GM23248 (cell line): ENCODE data around the gene CD68. TPM values are rescaled to one million over a fixed set of nuclear protein-coding genes. Genes with fewer than 3 reads are reported as not detected.

Experiments used
- DNase-seq: peaks from one replicate; pipeline ENCODE4 v3.0.0-alpha.2; 2015
- H2AFZ ChIP-seq: fragments of 200-600 bp; sonication (generic); 2 replicates; pipeline ENCODE4 v1.6.1; 2016; ENCODE audit warnings: antibody characterized with exemption
- H3F3A ChIP-seq: fragments of 200-600 bp; sonication (generic); 2 replicates; pipeline ENCODE4 v1.6.1; 2016; ENCODE audit warnings: mild to moderate bottlenecking, antibody characterized with exemption, mixed run types; ENCODE audit not compliant: insufficient read depth
- H3K27ac ChIP-seq: fragments of 200-600 bp; sonication (generic); 2 replicates; pipeline ENCODE4 v1.5.1; 2016; ENCODE audit warnings: mild to moderate bottlenecking
- H3K27me3 ChIP-seq: fragments of 200-600 bp; sonication (generic); replicated peaks from 2 replicates; pipeline ENCODE4 v1.6.1; 2016; ENCODE audit warnings: mild to moderate bottlenecking; ENCODE audit not compliant: insufficient read depth
- H3K36me3 ChIP-seq: fragments of 200-600 bp; sonication (generic); 2 replicates; pipeline ENCODE4 v1.6.1; 2016; ENCODE audit warnings: low read depth, mild to moderate bottlenecking
- H3K4me1 ChIP-seq: fragments of 200-600 bp; sonication (generic); 2 replicates; pipeline ENCODE4 v1.6.1; 2016; ENCODE audit warnings: mild to moderate bottlenecking; ENCODE audit not compliant: insufficient read depth
- H3K4me2 ChIP-seq: fragments of 200-600 bp; sonication (generic); one replicate; pipeline ENCODE4 v1.6.1; 2016; ENCODE audit warnings: mild to moderate bottlenecking; ENCODE audit not compliant: unreplicated experiment
- H3K4me3 ChIP-seq: fragments of 200-600 bp; sonication (generic); 2 replicates; pipeline ENCODE4 v1.5.1; 2016; ENCODE audit warnings: mild to moderate bottlenecking
- H3K79me2 ChIP-seq: fragments of 200-600 bp; sonication (generic); 2 replicates; pipeline ENCODE4 v1.6.1; 2016; ENCODE audit warnings: mild to moderate bottlenecking; ENCODE audit not compliant: insufficient read depth
- H3K9ac ChIP-seq: fragments of 200-600 bp; sonication (generic); 2 replicates; pipeline ENCODE4 v1.6.1; 2016; ENCODE audit warnings: mild to moderate bottlenecking
- H3K9me2 ChIP-seq: fragments of 200-600 bp; sonication (generic); 2 replicates; pipeline ENCODE4 v1.6.1; 2016; ENCODE audit warnings: mixed run types, mild to moderate bottlenecking, moderate library complexity; ENCODE audit not compliant: insufficient read depth
- H3K9me3 ChIP-seq: fragments of 200-600 bp; sonication (generic); one replicate; pipeline ENCODE4 v1.6.1; 2017; ENCODE audit warnings: low read depth
- H4K20me1 ChIP-seq: fragments of 200-600 bp; sonication (generic); 2 replicates; pipeline ENCODE4 v1.6.0; 2016; ENCODE audit not compliant: insufficient read depth
- EZH2 ChIP-seq: fragments of 200-600 bp; sonication (generic); IDR thresholded peaks from 2 replicates; pipeline ENCODE4 v1.6.1; 2018; ENCODE audit warnings: antibody characterized with exemption, mild to moderate bottlenecking; ENCODE audit not compliant: insufficient read depth, poor library complexity, severe bottlenecking
- EZH2phosphoT487 ChIP-seq: fragments of 200-600 bp; sonication (generic); IDR thresholded peaks from 2 replicates; pipeline ENCODE4 v1.6.1; 2018; ENCODE audit warnings: antibody characterized with exemption, moderate library complexity, mild to moderate bottlenecking, low read depth; ENCODE audit not compliant: insufficient read depth
- WGBS, 2 experiments: methylation state at CpG; one replicate each; pipeline ENCODE4 v1.1.6; 2015 to 2017; ENCODE audit warnings: low lambda C conversion rate in 2 of 2, low coverage in 1 of 2; ENCODE audit errors: missing lambda C conversion rate in 2 of 2; 5-methylcytosine and 5-hydroxymethylcytosine counted together
- in situ Hi-C: fragments of 300-500 bp; cut with MboI; formaldehyde crosslinking; loops from 2 replicates; pipeline ENCODE4 v1.15.0; 2020
- polyA plus RNA-seq: library from polyadenylated mRNA; unstranded; fragments of >200 nt; fragmentation: Nextera tagmentation; extraction: Ambion mirVana; gene quantifications from 2 replicates; pipeline ENCODE4 v1.2.1, GENCODE V29; 2016
- total RNA-seq: library from RNA; depleted of rRNA; stranded (reverse); fragments of >200 nt; shearing (Covaris generic); gene quantifications from 2 replicates; pipeline ENCODE4 v1.2.3, GENCODE V29; 2014

Gene CD68
- total and polyA plus RNA-seq, 2 experiments from 2014 or later = 55.0 to 84.5 TPM

GRCh38 chr17:7550344-7550743, 29.1 kb upstream of the CD68 start:
- no peaks in the 10 kb centered on the region for H3K4me1 ChIP-seq
- H3K9ac ChIP-seq = no peak overlapping the region
- H3K4me2 ChIP-seq = no peak overlapping the region
- no peaks in the 10 kb centered on the region for H4K20me1 ChIP-seq
- no peaks in the 10 kb centered on the region for H3K79me2 ChIP-seq
- in situ Hi-C loops = no loop called here
- no peaks in the 10 kb centered on the region for H3K36me3 ChIP-seq
- TF ChIP-seq EZH2 (no peak), EZH2phosphoT487 (no peak)
- H3K4me3 ChIP-seq = no peak overlapping the region
- H2AFZ ChIP-seq = no peak overlapping the region
- 66 to 80% methylated on average over 6 of the region's 6 CpGs for WGBS, 2 experiments
- no peak for DNase-seq
- no peak overlapping the region for H3K27ac ChIP-seq
- no peaks in the 10 kb centered on the region for H3K9me2 ChIP-seq
- H3K27me3 ChIP-seq = no peaks in the 10 kb centered on the region
- H3F3A ChIP-seq = 0 out of 2 replicates have a peak, but pooled peaks cover 5% of the 10 kb centered on the region
- no peaks in the 10 kb centered on the region for H3K9me3 ChIP-seq

- Histone ChIP-seq H3K9me3 (no peaks in the 10 kb centered on the region), H2AFZ (no peak overlapping the region), H3K9ac (no peak overlapping the region), H3K36me3 (no peaks in the 10 kb centered on the region), H3K4me2 (no peak overlapping the region), H3K27ac (no peak overlapping the region), H3F3A (0 out of 2 replicates have a peak, but pooled peaks cover 5% of the 10 kb centered on the region), H3K79me2 (no peaks in the 10 kb centered on the region), H3K27me3 (no peaks in the 10 kb centered on the region), H3K4me1 (no peaks in the 10 kb centered on the region), H3K4me3 (no peak overlapping the region), H3K9me2 (no peaks in the 10 kb centered on the region), H4K20me1 (no peaks in the 10 kb centered on the region)
- in situ Hi-C loops = no loop called here
- no peak for DNase-seq
- WGBS, 2 experiments = 89 to 91% methylated on average over 4 of the region's 4 CpGs
- no peak for TF ChIP-seq EZH2
- TF ChIP-seq EZH2phosphoT487 = no peak
Measured at GRCh38 chr17:7551396-7551795, 28.0 kb upstream of the CD68 start.

GRCh38 chr17:7552621-7553051, 26.8 kb upstream of the CD68 start:
- no peak overlapping the region for H3K9ac ChIP-seq
- no peaks in the 10 kb centered on the region for H4K20me1 ChIP-seq
- H3K4me3 ChIP-seq = no peak overlapping the region
- in situ Hi-C loops = no loop called here
- H3K9me3 ChIP-seq = no peaks in the 10 kb centered on the region
- H3K4me1 ChIP-seq = no peaks in the 10 kb centered on the region
- no peak overlapping the region for H3K4me2 ChIP-seq
- no peak for DNase-seq
- H3K9me2 ChIP-seq = no peaks in the 10 kb centered on the region
- no peak overlapping the region for H3K27ac ChIP-seq
- no peak overlapping the region for H2AFZ ChIP-seq
- H3F3A ChIP-seq = 0 out of 2 replicates have a peak, but pooled peaks cover 5% of the 10 kb centered on the region
- no peaks in the 10 kb centered on the region for H3K27me3 ChIP-seq
- no peaks in the 10 kb centered on the region for H3K79me2 ChIP-seq
- 91 to 92% methylated on average over 6 of the region's 6 CpGs for WGBS, 2 experiments
- H3K36me3 ChIP-seq = no peaks in the 10 kb centered on the region
- TF ChIP-seq EZH2 (no peak), EZH2phosphoT487 (no peak)

GRCh38 chr17:7553356-7553755, 26.1 kb upstream of the CD68 start:
- no peak for DNase-seq
- Histone ChIP-seq H3F3A (0 out of 2 replicates have a peak, but pooled peaks cover 5% of the 10 kb centered on the region), H3K4me1 (peaks cover 6% of the 10 kb centered on the region), H3K4me2 (no peak overlapping the region), H2AFZ (no peak overlapping the region), H3K79me2 (no peaks in the 10 kb centered on the region), H3K27ac (no peak overlapping the region), H4K20me1 (no peaks in the 10 kb centered on the region), H3K9ac (no peak overlapping the region), H3K27me3 (no peaks in the 10 kb centered on the region), H3K9me3 (no peaks in the 10 kb centered on the region), H3K36me3 (no peaks in the 10 kb centered on the region), H3K9me2 (no peaks in the 10 kb centered on the region), H3K4me3 (no peak overlapping the region)
- in situ Hi-C loops = no loop called here
- no peak for TF ChIP-seq EZH2phosphoT487
- TF ChIP-seq EZH2 = no peak
- 96 to 100% methylated on average over 1 of the region's 1 CpG for WGBS, 2 experiments

- Histone ChIP-seq H2AFZ (no peak overlapping the region), H3K4me2 (no peak overlapping the region), H3K4me1 (peaks cover 11% of the 10 kb centered on the region), H3K27me3 (no peaks in the 10 kb centered on the region), H3K4me3 (no peak overlapping the region), H3F3A (no peaks in the 10 kb centered on the region), H3K9me2 (no peaks in the 10 kb centered on the region), H3K36me3 (no peaks in the 10 kb centered on the region), H3K79me2 (0 out of 2 replicates have a peak, but pooled peaks cover 4% of the 10 kb centered on the region), H4K20me1 (no peaks in the 10 kb centered on the region), H3K9ac (no peak overlapping the region), H3K9me3 (no peaks in the 10 kb centered on the region), H3K27ac (no peak overlapping the region)
- 45% methylated on average over 10 of the region's 10 CpGs for WGBS, 2 experiments
- DNase-seq = no peak
- in situ Hi-C loops = no loop called here
- no peak for TF ChIP-seq EZH2
- no peak for TF ChIP-seq EZH2phosphoT487
Measured at GRCh38 chr17:7555320-7555948, 24.0 kb upstream of the CD68 start.
